MCF 10A (cell line): ENCODE measurements around the gene BSDC1. TPM values are rescaled to one million over a fixed set of nuclear protein-coding genes. Genes with fewer than 3 reads are reported as not detected.

Experiments
- BruUV-seq: library from RNA; stranded (reverse); fragments of 400-500 nt; replicated peaks from 2 replicates; lab custom pipeline; 2021; lab: Mats Ljungman, UMichigan
- CTCF ChIA-PET: fragments of 300-600 bp; sonication (Branson Sonifier 250); formaldehyde crosslinking; extraction: SDS; loops from one replicate; lab custom pipeline; 2021; ENCODE audit warnings: antibody characterized with exemption, inconsistent platforms; lab: Yijun Ruan, JAX
- POLR2A ChIA-PET: fragments of 300-600, 350-650 bp; sonication (Branson Sonifier 250); formaldehyde crosslinking; extraction: SDS; loops from one replicate; lab custom pipeline; 2020; ENCODE audit warnings: antibody characterized with exemption, inconsistent platforms; lab: Yijun Ruan, JAX
- DNase-seq: peaks from one replicate; pipeline ENCODE4 v3.0.0-alpha.2; 2018; ENCODE audit not compliant: unreplicated experiment
- H3K27ac Mint-ChIP-seq: one replicate; pipeline ENCODE4 v1.8.0; 2022; ENCODE audit warnings: mild to moderate bottlenecking, low read depth, mixed read lengths; ENCODE audit not compliant: unreplicated experiment
- H3K27me3 Mint-ChIP-seq: one replicate; pipeline ENCODE4 v1.8.0; 2022; ENCODE audit warnings: mixed read lengths; ENCODE audit not compliant: insufficient read depth, unreplicated experiment
- H3K36me3 Mint-ChIP-seq: one replicate; pipeline ENCODE4 v1.8.0; 2022; ENCODE audit warnings: mild to moderate bottlenecking, moderate library complexity, mixed read lengths; ENCODE audit not compliant: insufficient read depth, unreplicated experiment
- H3K4me1 Mint-ChIP-seq: one replicate; pipeline ENCODE4 v1.8.0; 2022; ENCODE audit warnings: mixed read lengths; ENCODE audit not compliant: insufficient read depth, unreplicated experiment
- H3K4me3 Mint-ChIP-seq: one replicate; pipeline ENCODE4 v1.8.0; 2022; ENCODE audit warnings: mild to moderate bottlenecking, moderate library complexity, mixed read lengths; ENCODE audit not compliant: unreplicated experiment
- H3K9me3 Mint-ChIP-seq: one replicate; pipeline ENCODE4 v1.8.0; 2022; ENCODE audit warnings: mixed read lengths; ENCODE audit not compliant: unreplicated experiment
- CTCF ChIP-seq: fragments of 200-600 bp; IDR thresholded peaks from one replicate; pipeline ENCODE4 v1.8.0; 2022; ENCODE audit warnings: antibody characterized with exemption, mild to moderate bottlenecking; ENCODE audit not compliant: unreplicated experiment
- intact Hi-C: fragments of 100-400 bp; cut with micrococcal nuclease; formaldehyde crosslinking; loops from 2 replicates; pipeline ENCODE4 v1.14.1; 2022
- total RNA-seq: library from RNA; stranded (reverse); gene quantifications from 2 replicates; pipeline ENCODE4 v1.2.3, GENCODE V29; 2022

The BSDC1 gene
- total RNA-seq, 1 experiment from 2014 or later, result 52.6 TPM

GRCh38 chr1:32346532-32347157 lies 47.6 kb downstream of the BSDC1 start:
- H3K27ac Mint-ChIP-seq, result no peak overlapping the region
- intact Hi-C loops, result no loop called here
- H3K27me3 Mint-ChIP-seq, result no peaks in the 10 kb centered on the region
- H3K4me3 Mint-ChIP-seq, result no peak overlapping the region
- H3K9me3 Mint-ChIP-seq, result no peaks in the 10 kb centered on the region
- no peaks in the 10 kb centered on the region for H3K36me3 Mint-ChIP-seq
- no peaks in the 10 kb centered on the region for H3K4me1 Mint-ChIP-seq
- no peak for TF ChIP-seq CTCF
- CTCF ChIA-PET, result interaction anchor here (0.5 kb wide), 2 partner anchors 48 to 139 kb away, joined by 3 read pairs; partner anchors contain the start of gene BSDC1
- DNase-seq, result no peak
- no TSS peak for BruUV-seq
- POLR2A ChIA-PET, result no interaction called here

GRCh38 chr1:32345289-32345827 lies 48.9 kb downstream of the BSDC1 start:
- ChIA-PET CTCF (interaction anchor here (0.6 to 2.4 kb wide), 2 partner anchors 129 to 236 kb away, joined by 3 to 8 read pairs; no protein-coding TSS in a partner anchor), POLR2A (interaction anchor here (0.7 kb wide), 1 partner anchor 450 kb away, joined by 4 read pairs; no protein-coding TSS in a partner anchor)
- H3K4me3 Mint-ChIP-seq, result no peak overlapping the region
- BruUV-seq, result no TSS peak
- no peaks in the 10 kb centered on the region for H3K4me1 Mint-ChIP-seq
- H3K27ac Mint-ChIP-seq, result no peak overlapping the region
- H3K9me3 Mint-ChIP-seq, result no peaks in the 10 kb centered on the region
- TF ChIP-seq CTCF, result no peak
- no peaks in the 10 kb centered on the region for H3K36me3 Mint-ChIP-seq
- no peak for DNase-seq
- H3K27me3 Mint-ChIP-seq, result no peaks in the 10 kb centered on the region
- intact Hi-C loops, result no loop called here

GRCh38 chr1:32342704-32343103 lies 51.5 kb downstream of the BSDC1 start:
- CTCF ChIA-PET, result no interaction called here
- POLR2A ChIA-PET, result no interaction called here
- intact Hi-C loops, result no loop called here
- H3K27ac Mint-ChIP-seq, result no peak overlapping the region
- no TSS peak for BruUV-seq
- H3K4me1 Mint-ChIP-seq, result no peaks in the 10 kb centered on the region
- DNase-seq, result no peak
- H3K4me3 Mint-ChIP-seq, result no peak overlapping the region
- no peaks in the 10 kb centered on the region for H3K9me3 Mint-ChIP-seq
- TF ChIP-seq CTCF, result no peak
- H3K36me3 Mint-ChIP-seq, result no peaks in the 10 kb centered on the region
- no peaks in the 10 kb centered on the region for H3K27me3 Mint-ChIP-seq

- Mint-ChIP-seq H3K27me3 (no peaks in the 10 kb centered on the region), H3K9me3 (no peaks in the 10 kb centered on the region), H3K27ac (no peak overlapping the region), H3K4me3 (no peak overlapping the region), H3K4me1 (no peaks in the 10 kb centered on the region), H3K36me3 (no peaks in the 10 kb centered on the region)
- no peak for TF ChIP-seq CTCF
- intact Hi-C loops, result no loop called here
- no TSS peak for BruUV-seq
- ChIA-PET POLR2A (no interaction called here), CTCF (no interaction called here)
- DNase-seq, result no peak
Measured at GRCh38 chr1:32341971-32342370, 52.3 kb downstream of the BSDC1 start.
